ENCODE data around the gene SNX9.

SNX9 gene

DNA sequence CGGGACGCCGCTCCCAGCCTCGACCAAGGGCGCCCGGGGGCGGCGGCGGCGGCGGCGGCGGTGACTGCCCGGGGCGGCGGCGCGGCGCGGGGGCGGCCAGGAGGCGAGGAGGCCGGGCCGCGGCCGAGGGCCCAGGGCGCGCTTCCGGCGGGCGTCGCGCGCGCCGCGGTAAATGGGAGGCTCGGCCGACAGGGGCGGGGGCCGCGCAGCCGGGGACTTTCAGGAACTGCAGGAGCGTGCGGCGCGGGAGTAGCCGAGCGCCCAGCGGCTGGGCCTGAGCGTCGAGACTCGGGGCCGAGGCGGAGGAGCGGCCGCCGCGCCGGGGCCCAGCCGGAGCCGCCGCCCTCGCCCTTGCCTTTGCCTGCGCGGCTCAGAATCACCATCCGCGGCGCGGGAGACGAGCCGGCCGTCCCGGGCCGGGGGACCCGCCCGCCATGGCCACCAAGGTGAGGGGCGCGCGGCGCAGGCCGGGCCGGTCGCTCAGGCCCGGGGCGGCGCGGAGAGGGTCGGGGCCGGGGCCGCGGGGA lies at the start of gene SNX9:
Gene SNX9 (plus strand): TSS at position 246 of the 527 bp plus-strand sequence. CDS start 189 bp downstream, at position 435.
- Histone ChIP-seq H3K4me3 (ENCODE audit: low read length) (peak within 1 kb of the TSS; percentile 79), H3K9ac (ENCODE audit: low read length) (peak within 1 kb of the TSS; percentile 99), H3K27me3 (ENCODE audit: control insufficient read depth, insufficient read depth, low read length) (no peaks in the 10 kb centered on the region), H3K36me3 (ENCODE audit: control insufficient read depth, insufficient read depth, low read length) (no peaks in the 10 kb centered on the region), H3K4me1 (ENCODE audit: control insufficient read depth, insufficient read depth, low read length) (peaks cover 8% of the 10 kb centered on the region), H3K9me3 (ENCODE audit: control insufficient read depth, low read length) (no peaks in the 10 kb centered on the region)

DNA sequence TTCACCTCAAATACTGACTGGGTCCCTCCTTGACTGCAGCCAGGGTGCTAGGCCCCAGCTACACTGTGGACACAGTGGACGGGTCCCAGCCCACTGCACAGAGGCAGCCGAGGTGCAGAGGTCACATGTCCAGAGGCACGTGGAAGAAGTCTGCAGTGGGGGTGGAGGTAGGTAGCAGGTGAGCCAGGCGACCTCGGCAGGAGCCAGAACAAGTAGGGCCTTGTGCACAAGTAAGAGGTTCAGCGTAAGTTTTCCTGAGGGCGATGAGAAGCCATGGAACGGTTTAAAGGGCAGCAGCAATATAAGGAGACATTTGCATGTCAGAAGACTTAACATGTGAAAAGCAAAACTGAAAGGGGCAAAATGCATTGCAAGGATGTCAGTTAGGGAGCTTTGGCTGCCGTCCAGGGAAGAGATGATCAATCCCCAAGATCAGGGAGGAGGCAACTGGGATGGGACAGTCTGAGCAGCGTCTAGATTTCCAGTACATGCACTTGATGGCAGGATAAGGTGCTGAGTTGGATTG lies 49.7 kb upstream of the SNX9 start:
- Histone ChIP-seq H3K36me3 (ENCODE audit: control insufficient read depth, insufficient read depth, low read length) (no peaks in the 10 kb centered on the region), H3K4me1 (ENCODE audit: control insufficient read depth, insufficient read depth, low read length) (peaks cover 6% of the 10 kb centered on the region), H3K4me3 (ENCODE audit: low read length) (no peak overlapping the region), H3K27me3 (ENCODE audit: control insufficient read depth, insufficient read depth, low read length) (no peaks in the 10 kb centered on the region), H3K9me3 (ENCODE audit: control insufficient read depth, low read length) (no peaks in the 10 kb centered on the region), H3K9ac (ENCODE audit: low read length) (no peak overlapping the region)

DNA sequence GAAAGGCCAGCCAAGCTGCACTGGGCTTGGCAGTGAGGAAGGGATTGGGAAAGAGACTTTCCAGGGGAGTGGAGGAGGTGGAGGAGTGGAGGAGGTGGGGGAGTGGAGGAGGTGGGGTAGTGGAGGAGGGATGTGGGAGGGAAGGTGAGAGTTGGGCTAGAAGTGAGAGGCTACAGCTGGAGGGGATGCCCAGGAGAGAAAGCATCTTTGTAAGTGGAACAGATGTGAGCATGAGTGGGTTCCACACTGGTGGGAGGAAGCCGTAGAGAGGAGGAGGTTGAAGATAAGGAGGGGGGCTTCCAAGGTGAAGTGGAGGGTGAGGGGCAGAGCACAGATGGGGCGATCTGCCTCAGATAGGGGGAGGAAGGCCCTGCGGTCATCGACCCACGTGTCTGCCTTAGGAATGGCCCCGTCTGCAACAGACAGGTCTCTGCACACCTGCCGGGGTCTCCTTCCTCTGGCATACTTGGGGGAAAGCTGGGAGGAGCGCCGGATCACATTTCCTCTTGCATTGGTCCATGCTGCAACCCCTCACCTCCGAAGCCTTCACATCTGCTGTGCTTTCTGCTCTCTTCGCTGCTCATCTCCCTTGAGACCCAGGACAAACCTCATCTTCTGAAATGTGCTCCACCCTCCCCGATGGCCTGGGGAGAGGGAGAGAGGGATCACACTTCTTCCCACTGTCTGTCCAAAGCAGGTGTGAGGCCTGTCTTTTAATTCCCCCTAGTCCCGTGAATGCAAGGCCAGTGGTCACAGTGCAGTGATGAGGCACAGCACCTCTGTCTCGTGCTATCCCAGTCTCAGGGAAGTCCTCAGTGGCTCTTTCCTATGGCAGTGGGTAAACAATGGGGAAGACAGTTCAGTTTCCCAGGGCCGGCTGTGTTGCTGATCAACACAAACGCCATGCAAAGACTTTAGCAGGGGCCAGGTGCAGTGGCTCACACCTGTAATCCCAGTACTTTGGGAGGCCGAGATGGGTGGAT lies 48.6 kb upstream of the SNX9 start:
- Histone ChIP-seq H3K36me3 (ENCODE audit: control insufficient read depth, insufficient read depth, low read length) (no peaks in the 10 kb centered on the region), H3K4me3 (ENCODE audit: low read length) (no peak overlapping the region), H3K9ac (ENCODE audit: low read length) (no peak overlapping the region), H3K4me1 (ENCODE audit: control insufficient read depth, insufficient read depth, low read length) (peaks cover 6% of the 10 kb centered on the region), H3K9me3 (ENCODE audit: control insufficient read depth, low read length) (no peaks in the 10 kb centered on the region), H3K27me3 (ENCODE audit: control insufficient read depth, insufficient read depth, low read length) (no peaks in the 10 kb centered on the region)

DNA sequence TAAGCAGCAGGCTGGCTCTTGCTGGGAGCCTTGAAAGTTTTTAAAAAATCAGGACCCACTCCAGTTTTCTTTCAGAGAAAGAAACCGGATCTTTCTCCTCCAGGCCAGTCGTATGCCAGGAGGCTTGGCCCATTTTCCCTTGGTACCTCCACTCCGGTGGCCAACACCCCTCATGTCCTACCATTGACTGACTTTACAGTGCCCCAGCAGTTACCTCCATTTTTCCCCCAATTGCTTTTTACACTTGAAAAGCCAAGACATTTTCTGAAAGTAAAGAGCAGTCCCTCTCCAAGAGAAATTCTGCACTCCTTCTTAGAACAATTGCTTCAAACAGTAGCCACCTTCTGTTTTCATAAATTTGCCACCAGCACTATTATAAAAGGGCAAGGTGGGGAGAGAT lies 47.7 kb upstream of the SNX9 start:
- H3K4me1 ChIP-seq (ENCODE audit: control insufficient read depth, insufficient read depth, low read length): no peaks in the 10 kb centered on the region
- H3K27me3 ChIP-seq (ENCODE audit: control insufficient read depth, insufficient read depth, low read length): no peaks in the 10 kb centered on the region
- no peak overlapping the region for H3K9ac ChIP-seq (ENCODE audit: low read length)
- H3K36me3 ChIP-seq (ENCODE audit: control insufficient read depth, insufficient read depth, low read length): no peaks in the 10 kb centered on the region
- H3K9me3 ChIP-seq (ENCODE audit: control insufficient read depth, low read length): no peaks in the 10 kb centered on the region
- no peak overlapping the region for H3K4me3 ChIP-seq (ENCODE audit: low read length)

DNA sequence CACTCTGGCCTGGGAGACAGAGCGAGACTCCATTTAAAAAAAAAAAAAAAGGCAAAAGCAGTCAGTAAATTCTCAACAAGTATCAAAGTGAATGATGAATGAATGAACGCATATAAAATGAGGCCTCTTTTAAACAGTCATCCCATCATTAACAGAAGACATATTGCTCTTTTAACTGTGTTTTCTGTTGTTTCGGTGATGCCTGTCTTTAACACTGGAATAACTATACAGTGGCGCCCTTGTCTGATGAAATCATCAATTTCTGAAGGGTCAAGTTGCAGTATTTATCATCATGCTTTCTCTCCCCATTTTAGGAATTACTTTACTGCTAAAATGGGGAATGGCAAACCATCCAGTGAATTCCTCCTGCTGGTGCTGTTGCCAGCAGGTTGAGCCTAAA lies 45.7 kb upstream of the SNX9 start:
- no peak overlapping the region for H3K4me3 ChIP-seq (ENCODE audit: low read length)
- H3K27me3 ChIP-seq (ENCODE audit: control insufficient read depth, insufficient read depth, low read length): no peaks in the 10 kb centered on the region
- no peaks in the 10 kb centered on the region for H3K36me3 ChIP-seq (ENCODE audit: control insufficient read depth, insufficient read depth, low read length)
- no peaks in the 10 kb centered on the region for H3K9me3 ChIP-seq (ENCODE audit: control insufficient read depth, low read length)
- H3K9ac ChIP-seq (ENCODE audit: low read length): no peak overlapping the region
- no peaks in the 10 kb centered on the region for H3K4me1 ChIP-seq (ENCODE audit: control insufficient read depth, insufficient read depth, low read length)

DNA sequence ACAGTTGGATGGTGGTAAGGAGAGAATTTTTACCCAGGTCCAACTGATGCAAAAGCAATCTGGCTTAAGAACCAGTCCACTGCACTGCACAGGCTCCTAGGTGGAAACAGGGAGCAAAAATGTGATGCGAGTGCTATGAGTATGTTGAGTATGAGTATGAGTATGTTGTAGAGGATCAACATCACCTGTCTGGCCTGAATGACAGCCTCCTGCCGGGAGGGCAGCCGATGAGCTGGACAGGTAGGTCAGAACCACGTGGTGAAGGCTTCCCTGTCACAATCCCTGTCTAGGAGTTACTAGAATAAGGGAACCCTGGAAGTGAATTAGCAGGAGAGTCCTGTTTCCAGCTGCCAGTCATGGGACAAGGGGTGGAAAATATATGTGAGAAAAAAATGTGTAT lies 44.3 kb upstream of the SNX9 start:
- Histone ChIP-seq H3K27me3 (ENCODE audit: control insufficient read depth, insufficient read depth, low read length) (no peaks in the 10 kb centered on the region), H3K4me1 (ENCODE audit: control insufficient read depth, insufficient read depth, low read length) (no peaks in the 10 kb centered on the region), H3K9me3 (ENCODE audit: control insufficient read depth, low read length) (no peaks in the 10 kb centered on the region), H3K9ac (ENCODE audit: low read length) (no peak overlapping the region), H3K4me3 (ENCODE audit: low read length) (no peak overlapping the region), H3K36me3 (ENCODE audit: control insufficient read depth, insufficient read depth, low read length) (no peaks in the 10 kb centered on the region)

DNA sequence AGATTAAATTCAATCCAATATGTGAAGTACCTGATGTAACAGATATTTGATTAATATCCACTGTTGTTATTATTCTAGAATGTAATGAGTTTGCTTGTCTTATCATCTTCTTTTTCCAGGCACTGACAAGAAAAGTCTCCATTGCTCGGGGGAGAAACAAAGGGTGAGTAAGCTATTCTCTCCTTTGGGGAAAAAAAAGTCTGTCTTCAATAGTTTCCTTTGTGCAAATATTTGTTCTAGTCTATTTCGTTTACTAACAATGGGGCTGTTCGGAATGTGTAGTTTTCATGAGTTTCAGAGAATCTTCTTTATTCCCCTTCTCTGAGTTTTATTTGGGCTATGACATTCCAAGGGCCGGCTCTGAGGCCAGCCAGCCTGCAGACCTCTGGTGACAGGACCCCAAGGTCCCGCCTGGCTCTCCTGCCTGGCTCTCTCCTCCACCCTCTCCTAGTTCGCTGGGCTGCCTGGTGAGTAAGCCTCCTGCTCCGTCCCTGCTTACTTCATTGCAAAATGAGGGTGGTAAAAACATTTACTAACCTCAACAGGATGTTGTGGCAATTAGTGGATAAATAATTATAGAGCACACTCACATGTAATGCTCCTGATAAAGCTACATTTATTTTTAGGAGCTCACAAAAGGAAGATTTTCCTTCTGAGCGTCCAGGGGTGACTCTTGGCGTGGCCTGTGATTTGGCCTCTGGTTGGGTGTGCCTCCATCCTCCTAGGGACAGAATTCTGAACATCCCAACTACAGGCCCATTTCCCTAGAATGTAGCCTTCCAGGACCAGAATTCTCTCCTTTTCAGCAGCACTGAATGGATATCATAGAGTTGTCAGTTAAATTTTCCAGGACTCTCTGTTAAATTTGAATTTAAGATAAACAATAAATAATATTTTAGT lies 43.1 kb upstream of the SNX9 start:
- H3K36me3 ChIP-seq (ENCODE audit: control insufficient read depth, insufficient read depth, low read length): no peaks in the 10 kb centered on the region
- H3K9me3 ChIP-seq (ENCODE audit: control insufficient read depth, low read length): no peaks in the 10 kb centered on the region
- H3K4me1 ChIP-seq (ENCODE audit: control insufficient read depth, insufficient read depth, low read length): no peaks in the 10 kb centered on the region
- no peaks in the 10 kb centered on the region for H3K27me3 ChIP-seq (ENCODE audit: control insufficient read depth, insufficient read depth, low read length)
- no peak overlapping the region for H3K4me3 ChIP-seq (ENCODE audit: low read length)
- no peak overlapping the region for H3K9ac ChIP-seq (ENCODE audit: low read length)

DNA sequence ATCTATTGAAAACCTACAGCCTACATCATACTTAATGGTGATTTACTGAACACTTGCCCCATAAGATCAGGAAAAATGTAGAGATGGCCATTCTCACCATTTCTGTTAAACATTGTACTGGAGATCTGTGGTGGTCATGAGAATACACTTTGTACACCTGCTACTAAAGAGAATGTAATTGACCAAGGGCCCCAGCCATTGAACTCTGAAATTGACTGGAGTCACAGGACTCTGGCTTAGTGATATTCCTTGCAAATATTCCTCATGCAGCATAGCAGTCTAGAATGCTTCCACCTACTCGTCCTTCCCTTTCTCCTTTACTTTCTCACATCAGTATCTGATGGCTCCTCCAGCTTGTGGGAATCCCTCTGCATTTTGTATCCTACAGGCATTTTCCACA lies 37.4 kb upstream of the SNX9 start:
- no peaks in the 10 kb centered on the region for H3K27me3 ChIP-seq (ENCODE audit: control insufficient read depth, insufficient read depth, low read length)
- peaks cover 5% of the 10 kb centered on the region for H3K4me1 ChIP-seq (ENCODE audit: control insufficient read depth, insufficient read depth, low read length)
- H3K4me3 ChIP-seq (ENCODE audit: low read length): no peak overlapping the region
- H3K9me3 ChIP-seq (ENCODE audit: control insufficient read depth, low read length): no peaks in the 10 kb centered on the region
- no peak overlapping the region for H3K9ac ChIP-seq (ENCODE audit: low read length)
- H3K36me3 ChIP-seq (ENCODE audit: control insufficient read depth, insufficient read depth, low read length): no peaks in the 10 kb centered on the region

DNA sequence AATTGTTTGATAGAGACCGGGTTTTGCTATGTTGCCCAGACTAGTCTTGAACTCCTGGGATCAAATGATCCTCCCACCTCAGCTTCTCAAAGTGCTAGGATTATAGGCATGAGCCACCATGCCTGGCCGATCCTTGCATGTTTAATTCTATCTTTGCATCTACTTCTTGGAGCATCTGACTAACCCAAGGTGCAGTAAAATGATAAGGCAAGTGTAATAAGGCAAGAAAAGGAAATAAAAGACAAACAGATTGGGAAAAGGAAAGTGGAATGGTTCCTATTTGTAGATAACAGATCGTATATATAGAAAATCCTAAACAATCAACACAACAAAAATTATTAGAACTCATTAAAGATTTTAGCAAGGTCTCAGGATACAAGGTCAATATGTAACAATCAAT lies 36.8 kb upstream of the SNX9 start:
- no peaks in the 10 kb centered on the region for H3K9me3 ChIP-seq (ENCODE audit: control insufficient read depth, low read length)
- no peaks in the 10 kb centered on the region for H3K27me3 ChIP-seq (ENCODE audit: control insufficient read depth, insufficient read depth, low read length)
- H3K4me3 ChIP-seq (ENCODE audit: low read length): no peak overlapping the region
- H3K36me3 ChIP-seq (ENCODE audit: control insufficient read depth, insufficient read depth, low read length): no peaks in the 10 kb centered on the region
- H3K4me1 ChIP-seq (ENCODE audit: control insufficient read depth, insufficient read depth, low read length): peaks cover 5% of the 10 kb centered on the region
- H3K9ac ChIP-seq (ENCODE audit: low read length): no peak overlapping the region

DNA sequence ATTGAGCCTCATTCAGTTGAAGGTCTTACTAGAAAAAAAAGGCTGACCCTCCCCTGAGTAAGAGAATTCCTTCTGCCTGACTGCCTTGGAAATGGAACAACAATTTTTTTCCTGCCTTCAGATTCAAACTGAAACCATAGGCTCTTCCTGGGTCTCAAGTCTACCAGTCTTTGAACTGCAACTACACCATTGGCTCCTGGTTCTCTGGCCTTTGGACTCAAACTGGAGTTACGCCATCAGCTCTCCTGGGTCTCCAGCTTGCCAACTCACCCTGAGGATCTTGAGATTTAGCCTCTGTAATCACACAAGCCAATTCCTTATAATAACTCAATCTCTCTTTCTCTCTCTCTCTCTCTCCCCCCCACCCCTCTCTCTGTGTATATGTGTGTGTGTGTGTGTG lies 36.0 kb upstream of the SNX9 start:
- Histone ChIP-seq H3K9me3 (ENCODE audit: control insufficient read depth, low read length) (no peaks in the 10 kb centered on the region), H3K36me3 (ENCODE audit: control insufficient read depth, insufficient read depth, low read length) (no peaks in the 10 kb centered on the region), H3K4me3 (ENCODE audit: low read length) (no peak overlapping the region), H3K4me1 (ENCODE audit: control insufficient read depth, insufficient read depth, low read length) (peaks cover 5% of the 10 kb centered on the region), H3K27me3 (ENCODE audit: control insufficient read depth, insufficient read depth, low read length) (no peaks in the 10 kb centered on the region), H3K9ac (ENCODE audit: low read length) (no peak overlapping the region)

DNA sequence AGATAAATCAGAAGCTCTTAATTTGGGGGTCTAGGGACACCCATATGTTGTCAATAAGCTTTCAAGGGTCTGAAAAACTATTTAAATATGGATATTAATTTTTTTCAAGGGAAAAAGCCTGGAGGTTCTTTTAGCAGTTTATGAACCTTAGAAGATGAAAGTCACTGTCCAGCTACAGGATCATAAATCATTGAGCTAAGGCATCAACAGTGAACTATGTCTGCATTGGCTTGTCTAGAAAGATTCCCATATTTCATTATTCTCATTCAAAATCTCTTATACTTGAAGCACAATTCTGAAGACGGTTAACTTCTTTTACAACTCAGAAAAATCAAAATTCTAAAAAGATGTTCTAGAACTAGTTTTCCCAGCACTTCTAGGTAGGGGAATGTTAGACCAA lies 34.9 kb upstream of the SNX9 start:
- Histone ChIP-seq H3K9me3 (ENCODE audit: control insufficient read depth, low read length) (no peaks in the 10 kb centered on the region), H3K4me1 (ENCODE audit: control insufficient read depth, insufficient read depth, low read length) (peaks cover 5% of the 10 kb centered on the region), H3K9ac (ENCODE audit: low read length) (no peak overlapping the region), H3K4me3 (ENCODE audit: low read length) (no peak overlapping the region), H3K36me3 (ENCODE audit: control insufficient read depth, insufficient read depth, low read length) (no peaks in the 10 kb centered on the region), H3K27me3 (ENCODE audit: control insufficient read depth, insufficient read depth, low read length) (no peaks in the 10 kb centered on the region)
